Loucy (cell line): Measurements from ENCODE around the gene OR2AG2.

ENCODE experiments used
- H2AFZ ChIP-seq: fragments of 200-600 bp; sonication (generic); 2 replicates; pipeline ENCODE4 v1.6.0; 2016; ENCODE audit warnings: antibody characterized with exemption, mild to moderate bottlenecking, low read length, moderate library complexity
- H3F3A ChIP-seq: fragments of 200-600 bp; 2 replicates; pipeline ENCODE4 v1.6.0; 2016; ENCODE audit warnings: antibody characterized with exemption, low read depth, mild to moderate bottlenecking
- H3K27me3 ChIP-seq: fragments of 200-600 bp; sonication (generic); 2 replicates; pipeline ENCODE4 v1.6.1; 2014; ENCODE audit warnings: low read length, mild to moderate bottlenecking; ENCODE audit not compliant: insufficient read depth, poor library complexity, severe bottlenecking
- H3K36me3 ChIP-seq: fragments of 200-600 bp; sonication (generic); 2 replicates; pipeline ENCODE4 v1.6.1; 2016; ENCODE audit warnings: low read length; ENCODE audit not compliant: insufficient read depth
- H3K4me1 ChIP-seq: fragments of 200-600 bp; sonication (generic); 2 replicates; pipeline ENCODE4 v1.5.1; 2014; ENCODE audit warnings: low read length, mild to moderate bottlenecking; ENCODE audit not compliant: insufficient read depth, poor library complexity, severe bottlenecking
- H3K4me2 ChIP-seq: fragments of 200-600 bp; sonication (generic); 2 replicates; pipeline ENCODE4 v1.6.0; 2014; ENCODE audit warnings: antibody characterized with exemption, low read length, low read depth, mild to moderate bottlenecking; ENCODE audit not compliant: poor library complexity, severe bottlenecking
- H3K4me3 ChIP-seq: fragments of 200-600 bp; sonication (generic); 2 replicates; pipeline ENCODE4 v1.5.1; 2014; ENCODE audit warnings: low read length, mild to moderate bottlenecking, mixed read lengths; ENCODE audit not compliant: poor library complexity, severe bottlenecking
- H3K79me2 ChIP-seq: fragments of 200-600 bp; sonication (generic); 2 replicates; pipeline ENCODE4 v1.6.1; 2014; ENCODE audit warnings: low read length; ENCODE audit not compliant: insufficient read depth
- H3K9ac ChIP-seq: fragments of 200-600 bp; sonication (generic); 2 replicates; pipeline ENCODE4 v1.6.0; 2014; ENCODE audit warnings: mild to moderate bottlenecking, low read depth, low read length, moderate library complexity; ENCODE audit not compliant: poor library complexity, severe bottlenecking
- H3K9me2 ChIP-seq: fragments of 200-600 bp; sonication (generic); replicated peaks from 2 replicates; pipeline ENCODE4 v1.6.1; 2016; ENCODE audit warnings: low read depth, low read length, mixed read lengths
- H3K9me3 ChIP-seq: fragments of 200-600 bp; sonication (generic); 2 replicates; pipeline ENCODE4 v1.6.1; 2014; ENCODE audit warnings: mild to moderate bottlenecking, antibody characterized with exemption, low read length, low read depth; ENCODE audit not compliant: insufficient read depth
- H4K20me1 ChIP-seq: fragments of 200-600 bp; sonication (generic); 2 replicates; pipeline ENCODE4 v1.6.0; 2014; ENCODE audit warnings: antibody characterized with exemption, low read length, mild to moderate bottlenecking; ENCODE audit not compliant: insufficient read depth, poor library complexity, severe bottlenecking
- EZH2phosphoT487 ChIP-seq: fragments of 200-600 bp; IDR thresholded peaks from 2 replicates; pipeline ENCODE4 v1.6.1; 2018; ENCODE audit warnings: antibody characterized with exemption, mild to moderate bottlenecking, moderate library complexity, borderline replicate concordance
- TF ChIP-seq, protein P1 (sequence below): fragments of 200-600 bp; sonication (generic); conservative IDR thresholded peaks from 2 replicates; pipeline ENCODE4 v1.5.1; 2014; ENCODE audit warnings: mild to moderate bottlenecking, antibody characterized with exemption, low read length

OR2AG2 gene

DNA sequence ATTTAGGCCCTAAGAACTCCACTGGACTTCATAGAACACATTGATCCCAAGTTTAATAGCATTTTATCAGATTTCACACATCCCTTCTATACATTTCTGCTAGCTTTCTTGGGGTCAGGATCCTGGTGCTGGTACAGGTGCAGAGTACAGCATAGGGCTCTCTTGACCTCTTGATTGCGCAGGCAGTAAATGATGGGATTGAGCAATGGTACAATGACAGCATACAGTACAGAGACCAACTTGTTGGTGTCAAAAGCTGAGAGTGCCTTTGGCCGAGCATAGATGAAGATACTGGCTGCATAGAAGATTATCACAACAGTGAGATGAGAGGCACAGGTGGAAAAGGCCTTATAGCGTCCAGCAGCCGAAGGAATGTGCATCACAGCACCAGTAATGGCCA is 22.9 kb upstream of the OR2AG2 start:
- Histone ChIP-seq H3F3A (no peaks in the 10 kb centered on the region), H3K4me1 (no peaks in the 10 kb centered on the region), H3K9ac (no peak overlapping the region), H3K27me3 (no peaks in the 10 kb centered on the region), H4K20me1 (no peaks in the 10 kb centered on the region), H3K36me3 (no peaks in the 10 kb centered on the region), H3K4me3 (no peak overlapping the region), H3K9me2 (no peaks in the 10 kb centered on the region), H2AFZ (no peak overlapping the region), H3K9me3 (no peaks in the 10 kb centered on the region), H3K4me2 (no peak overlapping the region), H3K79me2 (no peaks in the 10 kb centered on the region)
- no peak for TF ChIP-seq EZH2phosphoT487
- TF ChIP-seq, protein P1, sequence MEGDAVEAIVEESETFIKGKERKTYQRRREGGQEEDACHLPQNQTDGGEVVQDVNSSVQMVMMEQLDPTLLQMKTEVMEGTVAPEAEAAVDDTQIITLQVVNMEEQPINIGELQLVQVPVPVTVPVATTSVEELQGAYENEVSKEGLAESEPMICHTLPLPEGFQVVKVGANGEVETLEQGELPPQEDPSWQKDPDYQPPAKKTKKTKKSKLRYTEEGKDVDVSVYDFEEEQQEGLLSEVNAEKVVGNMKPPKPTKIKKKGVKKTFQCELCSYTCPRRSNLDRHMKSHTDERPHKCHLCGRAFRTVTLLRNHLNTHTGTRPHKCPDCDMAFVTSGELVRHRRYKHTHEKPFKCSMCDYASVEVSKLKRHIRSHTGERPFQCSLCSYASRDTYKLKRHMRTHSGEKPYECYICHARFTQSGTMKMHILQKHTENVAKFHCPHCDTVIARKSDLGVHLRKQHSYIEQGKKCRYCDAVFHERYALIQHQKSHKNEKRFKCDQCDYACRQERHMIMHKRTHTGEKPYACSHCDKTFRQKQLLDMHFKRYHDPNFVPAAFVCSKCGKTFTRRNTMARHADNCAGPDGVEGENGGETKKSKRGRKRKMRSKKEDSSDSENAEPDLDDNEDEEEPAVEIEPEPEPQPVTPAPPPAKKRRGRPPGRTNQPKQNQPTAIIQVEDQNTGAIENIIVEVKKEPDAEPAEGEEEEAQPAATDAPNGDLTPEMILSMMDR: no peak

DNA sequence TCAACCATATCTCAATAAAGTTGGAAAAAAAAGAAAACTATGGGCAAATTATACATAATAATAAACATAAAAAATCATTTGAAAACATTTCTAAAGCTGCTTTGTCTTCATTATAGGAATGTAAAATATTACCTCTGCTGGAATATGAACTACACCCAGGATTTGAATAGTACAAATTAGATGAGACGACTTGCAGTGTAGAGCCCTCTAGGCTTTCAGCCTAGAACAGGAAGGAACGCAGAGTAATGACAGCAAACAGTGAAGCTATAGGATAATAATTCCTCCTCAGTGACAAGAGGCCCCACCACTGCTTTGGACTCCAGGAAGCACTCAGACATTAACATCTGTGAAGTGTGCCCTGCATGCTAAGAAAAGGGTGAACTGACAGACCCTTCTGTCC is 18.8 kb upstream of the OR2AG2 start:
- H3K4me2 ChIP-seq: no peak overlapping the region
- H3K9me2 ChIP-seq: no peaks in the 10 kb centered on the region
- no peaks in the 10 kb centered on the region for H3K27me3 ChIP-seq
- no peaks in the 10 kb centered on the region for H3K4me1 ChIP-seq
- H3K79me2 ChIP-seq: no peaks in the 10 kb centered on the region
- H3K4me3 ChIP-seq: no peak overlapping the region
- no peaks in the 10 kb centered on the region for H3F3A ChIP-seq
- no peak overlapping the region for H2AFZ ChIP-seq
- H4K20me1 ChIP-seq: no peaks in the 10 kb centered on the region
- H3K9ac ChIP-seq: no peak overlapping the region
- TF ChIP-seq EZH2phosphoT487: no peak
- TF ChIP-seq, protein P1: no peak
- H3K36me3 ChIP-seq: no peaks in the 10 kb centered on the region
- H3K9me3 ChIP-seq: no peaks in the 10 kb centered on the region

DNA sequence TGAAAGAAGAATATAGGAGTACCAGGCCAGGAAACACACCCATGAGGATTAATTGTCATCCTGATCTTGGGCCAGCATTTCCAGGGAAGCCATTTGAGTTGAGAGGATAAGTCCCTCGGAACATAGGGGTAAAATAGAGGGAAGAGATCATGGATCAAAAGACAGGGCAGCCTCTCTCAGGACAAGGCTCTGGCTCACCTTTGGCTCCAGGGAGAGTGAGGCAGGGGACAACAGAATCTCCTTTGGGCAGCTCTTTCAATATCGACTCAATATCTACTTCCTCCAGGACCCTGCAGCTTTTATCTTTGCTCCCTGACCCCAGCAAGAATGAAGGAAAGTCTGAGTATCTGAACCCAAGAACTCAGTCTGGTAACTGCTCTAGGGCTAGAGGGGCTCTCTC is 10.9 kb upstream of the OR2AG2 start, which contains the start of gene OR2AG1:
Gene OR2AG1, plus strand, starts transcription at position 301 of the 400 bp plus-strand sequence. CDS start 2,018 bp downstream, outside the sequence.
- H3K27me3 ChIP-seq: no peaks in the 10 kb centered on the region
- H3K4me2 ChIP-seq: no peak within 1 kb of the TSS
- TF ChIP-seq EZH2phosphoT487: no peak
- TF ChIP-seq, protein P1: no peak

More for the DNA sequence above, 10.9 kb upstream of the OR2AG2 start, which contains the start of gene OR2AG1:
- H3K9me2 ChIP-seq: no peaks in the 10 kb centered on the region; the same call in 1 of the 2 replicates
- H3K36me3 ChIP-seq: no peaks in the 10 kb centered on the region
- no peaks in the 10 kb centered on the region for H3K4me1 ChIP-seq
- H3K9ac ChIP-seq: no peak within 1 kb of the TSS
- no peaks in the 10 kb centered on the region for H3K9me3 ChIP-seq
- no peaks in the 10 kb centered on the region for H3F3A ChIP-seq
- H4K20me1 ChIP-seq: no peaks in the 10 kb centered on the region
- no peaks in the 10 kb centered on the region for H3K79me2 ChIP-seq
- H2AFZ ChIP-seq: no peak within 1 kb of the TSS
- no peak within 1 kb of the TSS for H3K4me3 ChIP-seq
